NCI-H524 treated with DMSO at 0.1 percent for 48 hours (cell line): ENCODE data around the gene PLXNA3.

Experiments
- DNase-seq: peaks from one replicate; lab custom pipeline; 2025; lab: John Stamatoyannopoulos, UW

The PLXNA3 gene

DNA sequence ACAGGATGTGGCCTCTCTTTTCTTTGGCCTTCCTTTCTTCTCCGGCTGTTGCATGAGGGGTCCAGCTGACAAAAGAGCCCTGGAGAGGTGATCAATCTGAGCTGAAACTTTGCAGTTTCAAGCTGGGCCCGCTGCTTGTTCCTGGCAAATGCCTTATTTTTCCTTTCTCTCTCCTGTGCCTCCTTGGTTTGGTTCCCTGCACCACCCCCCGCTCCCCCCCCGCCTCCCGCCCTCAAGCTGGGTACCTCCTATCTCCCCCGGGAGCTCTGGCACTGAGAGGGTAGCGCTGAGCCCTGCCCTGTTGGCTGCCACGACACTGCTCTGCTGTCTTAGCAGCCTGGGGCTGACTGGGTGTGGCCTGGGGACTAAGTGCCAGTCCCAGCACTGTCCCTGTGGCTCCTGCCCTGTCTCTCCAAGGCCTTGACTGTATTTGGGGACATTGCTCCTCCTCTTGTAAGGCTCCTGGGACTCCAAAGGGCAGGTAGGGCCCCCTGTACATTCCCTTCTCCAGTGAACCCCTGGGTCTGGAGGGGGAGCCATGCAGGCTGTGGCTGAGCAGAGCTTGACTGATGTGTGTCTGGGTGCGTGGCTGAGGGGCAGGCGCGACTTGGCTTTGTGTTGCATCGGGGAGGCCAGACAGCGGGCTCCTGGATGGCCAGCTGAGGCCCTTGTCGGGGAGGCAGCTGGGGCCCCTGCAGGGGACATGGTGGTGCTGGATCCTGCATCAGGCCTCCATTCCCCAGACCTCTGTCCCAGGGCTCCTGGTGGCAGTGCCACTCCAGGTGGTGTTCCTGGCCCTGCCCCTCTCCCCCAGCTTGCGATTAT is 1.1 kb downstream of the PLXNA3 start:
- DNase-seq, result no peak

DNA sequence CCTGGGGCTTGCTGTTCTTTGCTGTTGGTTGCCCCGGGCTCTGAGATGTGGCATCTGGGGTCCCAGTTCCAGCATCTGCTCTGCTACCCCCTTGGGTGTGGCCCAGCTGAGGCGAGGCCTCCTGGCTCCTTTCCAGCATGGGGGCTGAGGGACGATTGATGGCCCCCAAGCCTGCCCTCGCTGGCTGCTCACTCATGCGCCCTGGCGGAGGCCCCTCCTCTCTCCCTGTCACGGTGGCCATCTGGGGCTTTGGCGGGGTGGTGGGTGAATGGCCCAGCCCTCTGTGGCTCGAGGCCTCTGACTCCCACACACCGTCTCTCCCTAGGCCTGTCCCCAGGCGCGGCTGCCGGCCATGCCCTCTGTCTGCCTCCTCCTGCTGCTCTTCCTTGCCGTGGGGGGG is 1.8 kb downstream of the PLXNA3 start:
- peak; percentile 29 for DNase-seq

DNA sequence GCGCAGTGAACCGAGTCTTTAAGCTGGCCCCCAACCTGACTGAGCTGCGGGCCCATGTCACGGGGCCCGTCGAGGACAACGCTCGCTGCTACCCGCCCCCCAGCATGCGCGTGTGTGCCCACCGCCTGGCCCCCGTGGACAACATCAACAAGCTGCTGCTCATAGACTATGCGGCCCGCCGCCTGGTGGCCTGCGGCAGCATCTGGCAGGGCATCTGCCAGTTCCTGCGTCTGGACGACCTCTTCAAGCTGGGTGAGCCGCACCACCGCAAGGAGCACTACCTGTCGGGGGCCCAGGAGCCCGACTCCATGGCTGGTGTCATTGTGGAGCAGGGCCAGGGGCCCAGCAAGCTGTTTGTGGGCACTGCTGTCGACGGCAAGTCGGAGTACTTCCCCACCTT is 2.2 kb downstream of the PLXNA3 start:
- no peak for DNase-seq

DNA sequence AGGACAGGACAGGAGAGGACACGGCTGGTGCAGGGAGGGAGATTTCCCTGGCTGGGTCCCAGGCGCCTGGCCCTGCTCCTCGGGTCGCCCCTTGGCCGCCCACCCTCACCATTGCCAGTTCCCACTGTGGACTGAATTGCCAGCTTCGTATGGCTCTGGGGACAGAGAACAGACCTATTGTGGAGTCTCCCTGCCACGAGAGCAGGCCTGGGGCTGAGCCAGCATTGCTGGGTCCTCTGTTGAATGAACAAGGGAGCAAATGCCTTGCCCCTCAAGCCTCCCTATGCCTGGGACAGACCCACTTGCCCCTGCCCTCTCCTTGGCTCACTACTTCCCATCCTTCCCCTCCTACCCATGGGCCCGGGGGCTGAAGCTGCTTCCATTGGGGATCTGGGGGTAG is 4.3 kb downstream of the PLXNA3 start:
- no peak for DNase-seq

DNA sequence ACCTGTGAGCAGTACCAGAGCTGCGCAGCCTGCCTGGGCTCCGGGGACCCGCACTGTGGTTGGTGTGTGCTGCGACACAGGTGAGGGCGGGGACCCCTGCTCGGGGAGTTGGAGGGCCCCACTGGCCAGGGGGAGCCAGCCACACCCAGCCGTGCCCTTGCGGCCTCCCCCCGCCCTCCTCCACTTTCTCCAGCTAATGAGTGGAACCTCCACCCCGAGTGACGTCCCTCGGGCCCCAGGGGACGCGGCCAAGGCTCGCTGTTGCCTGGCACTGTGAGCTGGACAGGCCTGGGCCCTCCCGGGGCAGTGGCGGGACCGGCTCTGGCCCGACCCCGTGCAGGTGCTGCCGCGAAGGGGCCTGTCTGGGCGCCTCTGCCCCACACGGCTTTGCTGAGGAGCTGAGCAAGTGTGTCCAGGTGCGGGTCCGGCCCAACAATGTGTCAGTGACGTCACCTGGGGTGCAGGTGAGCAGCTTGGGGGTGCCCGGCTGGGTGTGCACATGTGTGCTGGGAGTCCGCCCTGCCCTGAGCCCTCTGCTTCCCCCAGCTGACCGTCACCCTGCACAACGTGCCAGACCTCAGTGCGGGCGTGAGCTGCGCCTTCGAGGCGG is 5.6 kb downstream of the PLXNA3 start:
- DNase-seq, result no peak

DNA sequence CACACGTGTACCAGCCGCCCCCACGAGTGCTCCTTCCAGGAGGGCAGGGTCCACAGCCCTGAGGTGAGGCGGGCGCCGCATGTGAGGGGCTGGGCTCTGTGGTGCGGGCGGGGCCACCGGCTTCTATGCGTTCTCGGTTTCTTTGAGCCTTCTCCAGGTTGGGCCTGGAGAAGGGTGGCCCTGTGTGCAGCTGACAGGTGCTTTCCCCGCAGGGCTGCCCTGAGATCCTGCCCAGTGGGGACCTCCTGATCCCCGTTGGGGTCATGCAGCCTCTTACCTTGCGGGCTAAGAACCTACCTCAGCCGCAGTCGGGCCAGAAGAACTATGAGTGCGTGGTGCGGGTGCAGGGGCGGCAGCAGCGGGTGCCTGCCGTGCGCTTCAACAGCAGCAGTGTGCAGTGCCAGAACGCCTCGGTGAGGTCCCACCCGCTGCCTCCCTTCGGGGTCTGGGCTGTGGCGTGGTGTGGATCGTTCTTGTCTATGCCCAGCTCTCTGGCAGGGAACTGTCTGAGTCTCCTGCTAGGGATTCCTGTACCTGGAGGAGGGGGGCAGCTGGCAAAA is 6.8 kb downstream of the PLXNA3 start:
- no peak for DNase-seq

DNA sequence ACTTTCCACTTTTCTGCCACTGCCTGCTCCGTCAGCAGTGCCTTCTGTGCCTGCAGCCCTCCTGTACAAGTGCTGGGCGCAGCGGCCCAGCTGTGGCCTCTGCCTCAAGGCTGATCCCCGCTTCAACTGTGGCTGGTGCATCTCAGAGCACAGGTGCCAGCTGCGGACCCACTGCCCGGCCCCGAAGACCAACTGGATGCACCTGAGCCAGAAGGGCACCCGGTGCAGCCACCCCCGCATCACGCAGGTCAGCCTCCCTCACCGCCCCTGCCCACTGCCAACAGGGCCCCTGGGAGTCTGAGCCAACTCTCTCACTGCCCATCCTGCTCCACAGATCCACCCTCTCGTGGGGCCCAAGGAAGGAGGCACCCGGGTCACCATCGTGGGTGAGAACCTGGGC is 7.5 kb downstream of the PLXNA3 start:
- DNase-seq, result no peak

DNA sequence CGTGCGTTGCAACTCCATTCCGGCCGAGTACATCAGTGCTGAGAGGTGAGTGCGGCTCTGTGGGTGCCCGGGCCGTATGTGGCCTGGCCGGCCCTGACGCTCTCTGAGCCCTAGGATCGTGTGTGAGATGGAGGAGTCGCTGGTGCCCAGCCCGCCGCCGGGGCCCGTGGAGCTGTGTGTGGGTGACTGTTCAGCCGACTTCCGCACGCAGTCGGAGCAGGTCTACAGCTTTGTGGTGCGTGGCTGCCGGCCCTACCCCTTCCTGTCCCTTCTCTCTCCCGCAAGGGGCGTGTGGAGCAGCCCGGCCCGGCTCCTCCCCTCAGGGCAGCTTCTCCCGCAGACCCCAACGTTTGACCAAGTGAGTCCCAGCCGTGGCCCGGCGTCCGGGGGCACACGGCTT is 8.0 kb downstream of the PLXNA3 start:
- DNase-seq, result no peak

DNA sequence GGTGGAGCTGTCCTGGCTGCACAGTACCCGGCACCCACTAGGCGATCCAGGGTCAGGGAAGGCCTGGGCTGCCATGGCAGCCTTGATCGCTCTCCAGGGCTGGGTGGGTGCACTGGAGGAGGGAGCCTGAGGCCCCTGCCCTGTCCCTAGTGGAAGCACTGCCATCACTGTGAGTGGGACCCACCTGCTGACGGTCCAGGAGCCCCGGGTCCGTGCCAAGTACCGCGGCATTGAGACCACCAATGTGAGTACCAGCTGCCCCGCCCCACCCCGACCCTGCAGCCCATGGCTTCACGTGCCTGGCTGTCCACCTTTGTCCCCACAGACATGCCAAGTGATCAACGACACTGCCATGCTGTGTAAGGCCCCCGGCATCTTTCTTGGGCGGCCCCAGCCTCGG is 8.8 kb downstream of the PLXNA3 start:
- DNase-seq, result no peak

DNA sequence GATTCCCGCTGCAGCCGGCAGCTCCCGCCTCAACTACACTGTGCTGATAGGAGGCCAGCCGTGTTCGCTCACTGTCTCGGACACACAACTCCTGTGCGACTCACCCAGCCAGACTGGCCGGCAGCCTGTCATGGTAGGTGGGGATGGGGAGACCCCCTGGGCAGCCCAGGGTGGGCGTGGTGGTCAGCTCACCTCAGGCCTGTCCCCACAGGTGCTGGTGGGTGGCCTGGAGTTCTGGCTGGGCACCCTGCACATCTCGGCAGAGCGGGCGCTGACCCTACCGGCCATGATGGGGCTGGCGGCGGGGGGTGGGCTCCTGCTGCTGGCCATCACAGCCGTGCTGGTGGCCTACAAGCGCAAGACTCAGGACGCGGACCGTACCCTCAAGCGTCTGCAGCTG is 9.5 kb downstream of the PLXNA3 start:
- no peak for DNase-seq

DNA sequence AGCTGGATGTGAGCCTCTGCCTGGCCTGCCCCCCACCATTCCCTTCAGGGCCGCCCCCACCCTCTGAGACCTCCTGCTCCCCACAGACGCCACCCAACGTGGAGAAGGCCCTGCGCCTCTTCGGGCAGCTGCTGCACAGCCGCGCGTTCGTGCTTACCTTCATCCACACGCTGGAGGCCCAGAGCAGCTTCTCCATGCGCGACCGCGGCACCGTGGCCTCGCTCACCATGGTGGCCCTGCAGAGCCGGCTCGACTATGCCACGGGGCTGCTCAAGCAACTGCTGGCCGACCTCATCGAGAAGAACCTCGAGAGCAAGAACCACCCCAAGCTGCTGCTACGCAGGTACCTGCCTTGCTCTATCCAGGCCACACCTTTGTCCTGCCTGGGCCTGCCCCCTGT is 10.1 kb downstream of the PLXNA3 start:
- DNase-seq, result no peak

DNA sequence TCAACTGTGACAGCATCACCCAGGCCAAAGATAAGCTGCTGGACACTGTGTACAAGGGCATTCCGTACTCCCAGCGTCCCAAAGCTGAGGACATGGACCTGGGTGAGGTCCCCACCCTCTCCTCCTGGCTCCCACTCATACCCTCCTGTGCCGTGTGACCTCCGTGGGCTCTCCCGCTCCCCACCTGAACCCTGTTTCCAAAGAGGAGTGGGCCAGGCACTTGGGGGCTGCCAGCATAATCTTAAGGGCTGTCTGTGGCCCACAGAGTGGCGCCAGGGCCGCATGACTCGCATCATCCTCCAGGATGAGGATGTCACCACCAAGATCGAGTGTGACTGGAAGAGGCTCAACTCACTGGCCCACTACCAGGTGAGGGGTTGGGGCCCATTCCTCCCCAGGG is 11.0 kb downstream of the PLXNA3 start:
- no peak for DNase-seq

DNA sequence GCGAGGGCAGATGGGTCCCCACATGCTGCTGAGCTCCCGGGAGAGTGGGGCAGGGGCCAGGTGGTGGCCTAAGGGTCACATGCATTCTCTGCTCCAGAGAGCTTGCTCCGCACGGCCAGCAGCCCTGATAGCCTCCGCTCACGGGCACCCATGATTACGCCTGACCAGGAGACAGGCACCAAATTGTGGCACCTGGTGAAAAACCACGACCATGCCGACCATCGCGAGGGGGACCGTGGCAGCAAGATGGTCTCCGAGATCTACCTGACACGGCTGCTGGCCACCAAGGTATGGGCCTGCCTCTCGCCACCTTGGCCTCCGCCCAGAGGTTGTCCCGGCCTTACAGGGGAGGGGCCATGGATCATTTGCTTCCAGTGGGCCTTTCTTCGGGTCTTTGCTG is 11.8 kb downstream of the PLXNA3 start:
- DNase-seq, result no peak

DNA sequence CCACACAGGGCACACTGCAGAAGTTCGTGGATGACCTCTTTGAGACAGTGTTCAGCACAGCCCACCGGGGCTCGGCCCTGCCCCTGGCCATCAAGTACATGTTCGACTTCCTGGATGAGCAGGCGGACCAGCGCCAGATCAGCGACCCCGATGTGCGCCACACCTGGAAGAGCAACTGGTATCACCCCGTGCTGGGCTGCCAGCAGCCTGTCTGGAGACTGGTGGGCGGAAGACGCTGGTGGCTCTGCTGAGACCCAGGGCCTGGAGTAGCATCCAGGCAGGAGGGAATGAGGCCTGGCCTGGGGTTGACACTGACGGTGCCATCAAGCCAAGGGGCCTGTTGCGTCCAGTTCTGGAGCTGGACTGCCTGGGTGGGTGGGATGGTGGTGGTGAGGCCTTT is 12.4 kb downstream of the PLXNA3 start:
- DNase-seq, result no peak

DNA sequence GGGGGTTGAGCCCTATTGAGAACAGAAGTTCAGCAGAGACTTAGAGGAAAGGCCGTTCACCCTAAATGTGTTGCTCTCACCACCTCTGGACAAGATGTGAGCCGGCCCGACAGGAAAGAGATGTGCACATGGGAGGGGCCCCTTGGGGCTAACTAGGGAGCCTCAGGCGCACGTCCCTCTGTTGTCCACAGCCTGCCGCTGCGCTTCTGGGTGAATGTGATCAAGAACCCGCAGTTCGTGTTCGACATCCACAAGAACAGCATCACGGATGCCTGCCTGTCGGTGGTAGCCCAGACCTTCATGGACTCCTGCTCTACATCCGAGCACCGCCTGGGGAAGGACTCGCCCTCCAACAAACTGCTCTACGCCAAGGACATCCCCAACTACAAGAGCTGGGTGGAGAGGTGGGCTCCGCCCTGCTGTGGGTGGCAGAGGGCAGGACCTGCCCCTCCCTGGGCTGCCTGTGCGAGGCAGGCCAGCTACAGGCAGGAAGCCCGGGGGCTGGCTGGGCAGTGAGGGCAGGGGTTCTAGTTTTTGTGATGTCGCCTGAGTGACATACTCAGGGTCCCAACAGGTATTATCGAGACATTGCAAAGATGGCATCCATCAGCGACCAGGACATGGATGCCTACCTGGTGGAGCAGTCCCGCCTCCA is 13.0 kb downstream of the PLXNA3 start:
- no peak for DNase-seq

DNA sequence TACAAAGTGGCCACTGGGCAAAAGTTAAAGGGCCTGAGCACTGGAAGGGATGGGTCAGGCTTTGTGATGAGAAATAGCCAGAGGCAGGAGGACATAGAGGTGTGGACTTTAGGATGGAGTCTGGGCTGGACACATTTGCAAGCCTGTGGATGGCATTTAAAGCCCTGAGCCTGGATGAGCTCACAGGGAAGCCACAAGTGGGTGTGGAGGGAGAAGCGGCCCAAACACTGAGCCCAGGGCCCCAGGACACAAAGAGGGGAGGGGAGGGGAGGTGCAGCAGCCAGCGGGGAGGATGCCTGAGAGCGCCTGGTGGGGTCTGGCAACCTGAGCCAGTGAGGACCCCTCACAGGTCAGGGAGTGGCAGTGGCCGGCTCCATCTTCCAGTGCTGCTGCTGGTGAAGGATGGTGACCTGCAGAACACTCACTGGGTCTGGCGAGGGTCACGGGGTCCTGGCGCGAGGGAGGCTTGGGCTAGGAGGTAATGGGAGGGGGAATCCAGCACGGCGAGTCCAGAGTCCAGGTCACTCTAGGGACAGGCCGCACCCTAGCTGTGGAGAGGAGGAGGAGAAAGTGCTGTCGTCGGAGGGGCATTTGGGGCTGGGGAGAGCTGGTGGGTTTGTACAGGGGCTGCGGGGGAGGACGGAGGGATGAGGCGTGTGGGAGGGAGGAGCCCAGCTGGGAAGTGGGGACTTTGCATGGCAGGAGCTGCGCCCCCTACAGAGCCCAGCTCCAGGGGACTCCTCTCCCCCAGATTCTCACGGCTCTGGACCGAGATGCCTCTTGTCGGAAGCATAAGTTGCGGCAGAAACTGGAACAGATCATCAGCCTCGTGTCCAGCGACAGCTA is 14.0 kb downstream of the PLXNA3 start:
- no peak for DNase-seq

DNA sequence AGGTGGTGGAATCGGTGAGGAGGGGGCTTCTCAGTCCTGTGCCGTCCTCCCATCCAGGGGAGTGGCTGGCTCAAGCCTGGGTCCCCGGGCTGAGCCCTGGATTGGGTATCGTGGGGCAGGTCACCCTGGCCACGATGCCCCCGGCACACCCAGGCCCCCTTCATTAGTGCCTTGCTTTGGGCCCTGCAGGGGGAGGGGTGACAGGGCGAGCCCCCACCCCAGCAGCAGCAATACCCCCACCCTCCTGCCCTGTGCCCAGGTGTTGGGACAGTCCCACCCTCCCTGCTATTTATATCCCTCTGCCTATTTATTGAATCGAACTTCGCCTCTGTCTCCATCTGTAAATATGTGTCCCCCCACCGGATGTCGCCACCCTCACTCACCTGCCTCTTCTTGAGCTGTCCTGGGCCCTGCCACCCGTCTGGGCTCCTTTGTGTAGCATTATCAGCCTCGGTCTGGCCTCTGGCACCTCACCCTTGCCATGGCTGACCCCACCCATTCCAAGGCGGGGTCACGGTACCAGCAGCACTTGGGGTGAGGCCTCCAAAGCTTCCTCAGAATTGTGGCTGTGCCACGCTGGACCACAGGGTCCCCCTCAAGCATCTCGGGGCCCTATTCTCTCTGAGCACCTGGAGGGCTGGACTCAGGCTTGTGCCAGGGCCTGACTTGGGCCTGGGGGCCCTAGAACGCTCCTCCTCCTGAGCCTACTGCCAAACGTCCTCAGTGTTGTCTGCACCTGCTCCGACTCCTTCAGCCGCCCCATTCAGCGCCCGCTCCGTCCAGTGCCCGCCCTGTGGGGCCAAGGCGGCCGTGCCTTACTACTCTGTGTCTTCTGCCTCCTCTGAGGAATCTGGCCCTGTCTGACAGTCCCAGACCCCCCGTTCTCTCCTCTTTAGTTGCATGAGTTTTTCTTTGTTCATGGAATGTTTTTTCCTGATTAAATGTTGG is 14.9 kb downstream of the PLXNA3 start:
- DNase-seq, result no peak

DNA sequence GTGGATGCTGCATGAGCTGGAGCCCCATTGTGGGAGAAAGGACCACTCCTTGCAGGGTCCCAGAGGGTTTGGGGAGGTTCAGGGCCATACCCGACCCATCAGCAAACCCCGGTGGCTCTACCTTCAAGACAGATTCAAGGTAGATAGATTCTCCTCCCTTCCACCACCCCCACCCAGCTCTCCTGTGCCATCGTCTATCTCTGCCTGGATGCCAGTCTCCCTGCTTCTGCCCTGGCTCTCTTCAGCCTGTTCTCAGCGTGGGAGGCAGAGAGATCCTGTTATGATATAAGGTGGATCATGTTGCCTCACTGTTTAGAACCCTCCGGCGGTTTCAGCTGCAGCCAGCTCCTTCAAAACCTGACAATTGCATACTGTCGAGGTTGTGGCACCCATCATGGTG is 15.6 kb downstream of the PLXNA3 start:
- DNase-seq, result no peak

DNA sequence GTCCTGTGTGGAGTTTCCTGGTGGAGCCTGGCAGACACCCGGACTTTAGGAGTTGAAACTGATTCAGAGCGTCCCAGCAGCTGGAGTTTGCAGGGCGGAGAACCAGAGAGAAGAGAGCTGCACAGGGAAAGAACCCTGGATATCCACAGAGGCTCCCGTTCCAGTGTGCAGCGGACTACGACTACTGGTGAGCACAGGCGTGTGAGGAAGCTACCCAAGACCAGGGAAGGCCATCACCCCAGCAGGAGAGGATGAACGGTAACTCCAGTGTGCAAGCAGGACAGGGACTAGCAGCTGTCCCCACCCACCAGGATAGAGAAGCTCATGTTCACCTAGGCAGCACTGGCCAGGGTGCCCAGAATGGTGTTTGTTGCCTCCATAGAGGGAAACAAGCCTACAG is 18.7 kb downstream of the PLXNA3 start:
- no peak for DNase-seq

DNA sequence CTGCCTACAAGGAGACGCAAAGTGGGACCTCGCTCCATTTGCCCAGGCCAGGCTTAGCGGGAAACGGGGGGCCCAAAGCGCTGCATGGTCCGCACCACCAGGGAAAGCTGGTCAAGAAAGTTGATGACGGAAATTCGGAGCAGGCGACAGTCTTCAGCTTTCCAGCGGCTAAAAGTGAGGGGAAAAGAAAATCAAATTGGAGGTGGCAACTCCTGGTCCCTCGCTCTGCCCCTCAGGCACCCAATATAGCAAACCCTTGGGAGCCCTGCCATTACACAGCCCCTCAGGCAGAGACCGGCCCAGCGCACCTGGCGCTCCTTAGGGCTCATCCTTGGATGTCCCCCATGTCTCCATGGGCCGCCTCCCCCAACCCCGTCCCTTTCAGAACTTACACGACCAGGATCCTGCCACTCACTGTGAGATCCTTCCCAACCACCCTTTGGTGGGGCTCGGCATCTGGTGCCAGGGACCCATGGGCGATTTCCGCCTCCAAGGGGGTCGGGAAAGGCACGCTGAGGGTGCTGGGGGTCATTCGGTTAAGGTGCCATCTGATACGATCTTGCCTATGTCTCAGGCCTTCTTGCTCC is 19.9 kb downstream of the PLXNA3 start:
- DNase-seq, result no peak
